Pancreas (tissue), 10 donors: Measurements from ENCODE around the gene PTK7. TPM values are rescaled to one million over a fixed set of nuclear protein-coding genes. Genes with fewer than 3 reads are reported as not detected.

ENCODE experiments used
- ATAC-seq, 4 donors: fragments of 200-7000 bp; cut with Tn5 transposase; one replicate each; pipeline versions ENCODE4 v1.8.0 to v1.9.1; 2020; ENCODE audit warnings: mild to moderate bottlenecking in 4 of 4, moderate library complexity in 4 of 4
- DNase-seq, 6 donors: peaks; one replicate each; pipeline ENCODE4 v3.0.0-alpha.2; 2020
- FAIRE-seq: peaks from 2 replicates; lab custom pipeline; 2012; peaks lifted over from hg19 to GRCh38; lab: Jason Lieb, UNC
- H3K27ac ChIP-seq, 4 donors: fragments of 200-600 bp; sonication (generic); 1 replicate in 3 of 4; 2 replicates in 1 of 4; pipeline versions ENCODE4 v1.5.0 to v1.8.0; 2020
- H3K27me3 ChIP-seq, 4 donors: fragments of 200-600 bp; one replicate each; pipeline ENCODE4 v1.8.0; 2021
- H3K36me3 ChIP-seq, 3 donors: fragments of 200-600 bp; sonication (generic) in 1 of 3; one replicate each; pipeline versions ENCODE4 v1.5.0 to v1.8.0; 2020 to 2021
- H3K4me1 ChIP-seq, 3 donors: fragments of 200-600 bp; one replicate each; pipeline ENCODE4 v1.8.0; 2021
- H3K4me3 ChIP-seq, 4 donors: fragments of 200-600 bp; sonication (generic) in 2 of 4; one replicate each; pipeline versions ENCODE4 v1.5.0 to v1.8.0; 2020 to 2021
- H3K9me3 ChIP-seq, 4 donors: fragments of 200-600 bp; one replicate each; pipeline ENCODE4 v1.8.0; 2021
- WGBS, 2 donors: extraction: QIAGEN DNeasy Blood & Tissue Kit; methylation state at CpG; one replicate each; pipeline ENCODE4 v1.1.7; 2013; 5-methylcytosine and 5-hydroxymethylcytosine counted together
- intact Hi-C, 3 donors: fragments of 100-400 bp; cut with DNase I; formaldehyde crosslinking; loops; one replicate each; pipeline versions ENCODE4 v1.11.1 to v1.14.2; 2022
- polyA plus RNA-seq, 2 donors: library from polyadenylated mRNA; stranded (reverse); fragments of 200-250 nt; gene quantifications; one replicate each; pipeline ENCODE4 v1.2.3, GENCODE V29; 2013
- total RNA-seq, 6 donors: library from RNA; stranded (reverse); fragmentation: NEBNext Ultra II Directional in 4 of 6; extraction: Animal tissue kit (Norgen Biotek cat#: 25700) in 4 of 6; gene quantifications; one replicate each; pipeline versions ENCODE4 v1.2.1 to v1.2.4, GENCODE V29; 2021 to 2023
- TF ChIP-seq, protein P1 (sequence below), 4 donors: fragments of 200-600 bp; sonication (generic) in 3 of 4; IDR thresholded peaks; one replicate each; pipeline versions ENCODE4 v1.5.0 to v1.8.0; 2021; ENCODE audit warnings: antibody characterized with exemption in 4 of 4
- donor health status: healthy with polysubstance abuse.
- donor health status: DM: no; HTN: no; CAD: no; lungs with moderate emphysema.
- donor health status: DM: no; HTN: no; CAD: no.
- donor health status: control.
- donor health status: control.
- donor health status: Bipolar disorder and iron deficiency.
- donor health status: DM: yes; HTN: yes; CAD: no.
- donor health status: DM: no; HTN: no; CAD: no.
- donor health status: DM: no; HTN: no; CAD: no.
- donor health status: DM: yes; HTN: yes; CAD: no.

The PTK7 gene
- total and polyA plus RNA-seq, 8 donors, result 9.8 to 44.2 (median 18.4) TPM

DNA sequence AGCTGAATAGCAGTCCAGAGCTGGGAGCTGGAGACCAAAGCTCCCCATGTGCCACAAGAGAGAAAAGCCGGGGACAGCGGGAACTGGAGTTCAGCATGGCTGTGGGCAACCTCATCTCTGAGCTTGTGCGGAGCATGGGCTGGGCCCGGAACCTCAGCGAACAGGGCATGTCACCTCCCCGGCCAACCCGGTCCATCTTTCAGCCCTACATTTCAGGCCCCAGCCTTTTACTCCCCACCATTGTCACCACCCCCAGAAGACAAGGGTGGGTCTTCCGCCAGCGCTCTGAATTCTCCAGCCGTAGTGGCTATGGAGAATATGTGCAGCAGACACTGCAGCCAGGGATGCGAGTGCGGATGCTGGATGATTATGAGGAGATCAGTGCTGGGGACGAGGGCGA, 109.9 kb downstream of the PTK7 start:
- H3K9me3 ChIP-seq, result no peaks in the 10 kb centered on the region
- no peak for DNase-seq
- no peaks in the 10 kb centered on the region for H3K27me3 ChIP-seq
- intact Hi-C loops, result no loop called here
- no peak overlapping the region for H3K27ac ChIP-seq
- H3K36me3 ChIP-seq, result peaks cover 0 to 15% (median 0%) of the 10 kb centered on the region in 3 donors
- no peak for ATAC-seq
- no peak for FAIRE-seq
- TF ChIP-seq, protein P1, sequence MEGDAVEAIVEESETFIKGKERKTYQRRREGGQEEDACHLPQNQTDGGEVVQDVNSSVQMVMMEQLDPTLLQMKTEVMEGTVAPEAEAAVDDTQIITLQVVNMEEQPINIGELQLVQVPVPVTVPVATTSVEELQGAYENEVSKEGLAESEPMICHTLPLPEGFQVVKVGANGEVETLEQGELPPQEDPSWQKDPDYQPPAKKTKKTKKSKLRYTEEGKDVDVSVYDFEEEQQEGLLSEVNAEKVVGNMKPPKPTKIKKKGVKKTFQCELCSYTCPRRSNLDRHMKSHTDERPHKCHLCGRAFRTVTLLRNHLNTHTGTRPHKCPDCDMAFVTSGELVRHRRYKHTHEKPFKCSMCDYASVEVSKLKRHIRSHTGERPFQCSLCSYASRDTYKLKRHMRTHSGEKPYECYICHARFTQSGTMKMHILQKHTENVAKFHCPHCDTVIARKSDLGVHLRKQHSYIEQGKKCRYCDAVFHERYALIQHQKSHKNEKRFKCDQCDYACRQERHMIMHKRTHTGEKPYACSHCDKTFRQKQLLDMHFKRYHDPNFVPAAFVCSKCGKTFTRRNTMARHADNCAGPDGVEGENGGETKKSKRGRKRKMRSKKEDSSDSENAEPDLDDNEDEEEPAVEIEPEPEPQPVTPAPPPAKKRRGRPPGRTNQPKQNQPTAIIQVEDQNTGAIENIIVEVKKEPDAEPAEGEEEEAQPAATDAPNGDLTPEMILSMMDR (IDR thresholded peaks at IDR 0.05), result no peak
- 95 to 97% methylated on average over 14 of the region's 14 CpGs for WGBS, 2 donors
- H3K4me1 ChIP-seq, result peaks cover 0 to 6% (median 0%) of the 10 kb centered on the region in 3 donors
- H3K4me3 ChIP-seq, result no peak overlapping the region

DNA sequence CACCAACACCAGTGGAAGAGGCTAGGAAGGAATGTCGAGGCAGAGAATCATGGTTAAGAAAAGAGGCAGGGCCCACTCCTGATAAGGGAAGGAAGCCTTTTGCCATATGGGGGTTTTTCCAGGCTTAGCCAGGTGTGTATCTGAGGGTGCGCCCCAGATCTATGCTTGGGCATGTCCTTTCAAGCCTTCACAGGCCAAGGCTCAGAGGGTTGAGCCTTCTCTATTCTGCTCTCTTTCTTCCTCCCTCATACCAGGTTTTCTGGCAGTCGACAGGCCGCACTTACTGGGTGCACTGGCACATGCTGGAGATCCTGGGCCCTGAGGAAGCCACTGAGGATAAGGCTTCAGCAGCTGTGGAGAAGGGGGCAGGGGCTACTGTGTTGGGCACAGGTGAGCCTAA, 110.6 kb downstream of the PTK7 start:
- peaks cover 0 to 3% (median 0%) of the 10 kb centered on the region in 3 donors for H3K4me1 ChIP-seq
- H3K4me3 ChIP-seq, result no peak overlapping the region
- intact Hi-C loops, result no loop called here
- H3K36me3 ChIP-seq, result peaks cover 0 to 15% (median 0%) of the 10 kb centered on the region in 3 donors
- no peak for ATAC-seq
- no peaks in the 10 kb centered on the region for H3K9me3 ChIP-seq
- no peak overlapping the region for H3K27ac ChIP-seq
- no peak for FAIRE-seq
- H3K27me3 ChIP-seq, result no peaks in the 10 kb centered on the region
- 91 to 92% methylated on average over 4 of the region's 4 CpGs for WGBS, 2 donors
- DNase-seq, result no peak
- TF ChIP-seq, protein P1 (IDR thresholded peaks at IDR 0.05), result no peak

DNA sequence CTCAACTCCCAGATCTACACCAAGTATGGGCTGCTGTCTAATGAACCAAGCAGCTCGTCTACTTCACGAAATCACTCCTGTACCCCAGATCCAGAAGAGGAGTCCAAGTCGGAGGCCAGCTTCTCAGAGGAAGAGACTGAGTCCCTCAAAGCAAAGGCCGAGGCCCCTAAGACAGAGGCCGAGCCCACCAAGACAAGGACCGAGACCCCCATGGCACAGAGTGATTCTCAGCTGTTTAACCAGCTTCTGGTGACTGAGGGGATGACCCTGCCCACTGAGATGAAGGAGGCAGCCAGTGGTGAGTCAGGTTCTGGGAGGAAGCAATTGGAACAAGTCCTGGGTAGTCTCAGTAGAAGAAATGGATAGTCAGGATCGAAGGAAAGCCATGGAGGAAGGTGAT, 111.7 kb downstream of the PTK7 start:
- H3K36me3 ChIP-seq, result peaks cover 0 to 15% (median under 1%) of the 10 kb centered on the region in 3 donors
- WGBS, 2 donors, result 91 to 93% methylated on average over 7 of the region's 7 CpGs

DNA sequence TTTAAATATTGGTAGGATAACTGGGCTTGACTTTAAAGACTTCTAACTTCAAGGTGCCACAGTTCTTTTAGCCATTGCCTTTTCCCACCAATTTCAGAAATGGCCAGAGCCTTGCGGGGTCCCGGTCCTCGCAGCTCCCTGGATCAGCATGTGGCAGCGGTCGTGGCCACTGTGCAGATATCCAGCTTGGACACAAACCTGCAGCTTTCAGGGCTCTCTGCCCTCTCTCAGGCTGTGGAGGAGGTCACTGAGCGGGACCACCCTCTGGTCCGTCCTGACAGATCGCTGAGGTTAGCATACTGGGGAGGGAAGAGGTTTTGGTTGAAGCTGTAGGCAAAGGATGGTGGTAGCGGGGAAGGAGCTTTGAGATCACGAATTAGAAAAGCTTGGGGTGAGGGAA, 112.3 kb downstream of the PTK7 start:
- H3K27me3 ChIP-seq, result no peaks in the 10 kb centered on the region
- H3K27ac ChIP-seq, result no peak overlapping the region
- H3K9me3 ChIP-seq, result no peaks in the 10 kb centered on the region
- FAIRE-seq, result no peak
- intact Hi-C loops, result no loop called here
- no peaks in the 10 kb centered on the region for H3K4me1 ChIP-seq
- no peak for DNase-seq
- ATAC-seq, result no peak
- H3K36me3 ChIP-seq, result peaks cover 0 to 19% (median 2%) of the 10 kb centered on the region in 3 donors
- H3K4me3 ChIP-seq, result no peak overlapping the region
- TF ChIP-seq, protein P1 (IDR thresholded peaks at IDR 0.05), result no peak
- 92 to 97% methylated on average over 10 of the region's 10 CpGs for WGBS, 2 donors

More for the DNA sequence above, 111.7 kb downstream of the PTK7 start:
- no peak for DNase-seq
- ATAC-seq, result no peak
- peaks cover 0 to 3% (median 0%) of the 10 kb centered on the region in 3 donors for H3K4me1 ChIP-seq
- no peaks in the 10 kb centered on the region for H3K9me3 ChIP-seq
- H3K27me3 ChIP-seq, result no peaks in the 10 kb centered on the region
- H3K4me3 ChIP-seq, result no peak overlapping the region
- intact Hi-C loops, result no loop called here
- no peak for FAIRE-seq
- TF ChIP-seq, protein P1 (IDR thresholded peaks at IDR 0.05), result no peak
- no peak overlapping the region for H3K27ac ChIP-seq

DNA sequence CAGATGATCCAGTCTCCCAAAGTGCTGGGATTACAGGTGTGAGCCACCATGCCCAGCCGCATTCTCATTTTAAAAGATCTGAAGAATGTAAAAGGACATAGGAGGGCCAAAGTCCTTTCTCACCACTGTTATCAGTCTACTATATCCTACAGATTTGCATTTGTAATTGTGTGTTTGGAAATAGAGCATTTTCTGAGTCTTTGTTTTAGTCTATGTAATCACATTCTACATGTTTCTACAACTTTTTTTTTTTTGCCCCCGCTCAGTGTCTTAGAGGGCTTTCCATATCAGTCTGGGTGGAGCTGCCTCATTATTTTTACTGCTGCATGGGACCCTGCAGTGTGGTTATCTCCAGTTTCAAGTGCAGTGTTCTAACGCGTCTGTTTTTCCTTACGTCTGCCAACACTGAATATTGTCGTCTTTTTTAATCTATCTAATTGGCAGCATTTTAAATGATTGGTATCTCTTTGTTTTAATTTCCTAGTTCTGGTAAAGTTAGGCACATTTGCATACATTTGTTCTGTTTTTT, 113.7 kb downstream of the PTK7 start:
- WGBS, 2 donors, result 77 to 79% methylated on average over 6 of the region's 6 CpGs
- Histone ChIP-seq H3K27me3 (no peaks in the 10 kb centered on the region), H3K9me3 (no peaks in the 10 kb centered on the region), H3K4me1 (no peaks in the 10 kb centered on the region), H3K4me3 (no peak overlapping the region), H3K27ac (no peak overlapping the region), H3K36me3 (peaks cover 0 to 19% (median 2%) of the 10 kb centered on the region in 3 donors)
- DNase-seq (no peak), FAIRE-seq (no peak), ATAC-seq (no peak)
- intact Hi-C loops, result no loop called here
- TF ChIP-seq, protein P1 (IDR thresholded peaks at IDR 0.05), result no peak
